RPMI7951 (cell line): ENCODE data around the gene CYB5A. TPM values are rescaled to one million over a fixed set of nuclear protein-coding genes. Genes with fewer than 3 reads are reported as not detected.
"Not testable (repeated sequence)": the region's sequence is repeated elsewhere in the genome, so short reads cannot be mapped to it uniquely, and the experiment has no call there.

Experiments
- DNase-seq: peaks from one replicate; pipeline ENCODE4 v3.0.0-alpha.2; 2012; ENCODE audit warnings: low read depth
- total RNA-seq: library from RNA; depleted of rRNA; stranded (reverse); fragments of >200 nt; shearing (Covaris generic); gene quantifications from 2 replicates; pipeline ENCODE4 v1.2.3, GENCODE V29; 2014; rRNA removed

Gene CYB5A
- total RNA-seq, result 128 and 131 TPM in 2 replicates

- DNase-seq, result peak; percentile 92
Measured at GRCh38 chr18:74291771-74292540, at the start of gene CYB5A. Gene CYB5A, minus strand, starts transcription at chr18:74291963. Its CDS starts 88 bp downstream, at chr18:74291875.

GRCh38 chr18:74337912-74338309, 46.1 kb upstream of the CYB5A start:
- DNase-seq, result no peak

- DNase-seq, result no peak
Measured at GRCh38 chr18:74337155-74337911, 45.6 kb upstream of the CYB5A start.

GRCh38 chr18:74336656-74337055, 44.9 kb upstream of the CYB5A start:
- no peak for DNase-seq

- no peak for DNase-seq
Measured at GRCh38 chr18:74334242-74334893, 42.6 kb upstream of the CYB5A start.

- no peak for DNase-seq
Measured at GRCh38 chr18:74333091-74333490, 41.3 kb upstream of the CYB5A start.

- DNase-seq, result peak; percentile 49
Measured at GRCh38 chr18:74331404-74331803, 39.6 kb upstream of the CYB5A start.

- DNase-seq, result no peak
Measured at GRCh38 chr18:74329688-74330205, 38.0 kb upstream of the CYB5A start.

GRCh38 chr18:74328206-74328605, 36.4 kb upstream of the CYB5A start:
- DNase-seq, result peak; percentile 2

- not testable (repeated sequence) for DNase-seq
Measured at GRCh38 chr18:74326791-74327190, 35.0 kb upstream of the CYB5A start.

- DNase-seq, result no peak
Measured at GRCh38 chr18:74326231-74326630, 34.5 kb upstream of the CYB5A start.

- DNase-seq, result peak; percentile 62
Measured at GRCh38 chr18:74316257-74317170, 24.8 kb upstream of the CYB5A start.

GRCh38 chr18:74315464-74316256, 23.9 kb upstream of the CYB5A start, which contains the start of gene C18orf63:
Gene C18orf63, plus strand, starts transcription at chr18:74315839. Its CDS starts 2,027 bp downstream, at chr18:74317866.
- DNase-seq, result no peak

- DNase-seq, result no peak
Measured at GRCh38 chr18:74314759-74315463, 23.1 kb upstream of the CYB5A start.

GRCh38 chr18:74311000-74311399, 19.2 kb upstream of the CYB5A start:
- DNase-seq, result no peak

GRCh38 chr18:74310411-74310810, 18.6 kb upstream of the CYB5A start:
- peak; percentile 63 for DNase-seq

GRCh38 chr18:74303936-74304335, 12.2 kb upstream of the CYB5A start:
- DNase-seq, result peak; percentile 68

GRCh38 chr18:74303306-74303705, 11.5 kb upstream of the CYB5A start:
- no peak for DNase-seq

GRCh38 chr18:74299746-74300145, 8.0 kb upstream of the CYB5A start:
- DNase-seq, result peak; percentile 33

- DNase-seq, result no peak
Measured at GRCh38 chr18:74299162-74299561, 7.4 kb upstream of the CYB5A start.
